Activated CD4-positive, CD25-positive, alpha-beta regulatory T cell treated with anti-CD3 and anti-CD28 coated beads, Interleukin-2, amount 50 U/mL, for 24 hours (primary cell): ENCODE measurements around the gene TEX19.
"Not testable (repeated sequence)": the region's sequence is repeated elsewhere in the genome, so short reads cannot be mapped to it uniquely, and the experiment has no call there.

Experiments used
- ATAC-seq, 2 donors: fragments of 150-1000 bp; cut with Tn5 transposase; one replicate each; pipeline ENCODE4 v1.10.0; 2021; ENCODE audit warnings: mild to moderate bottlenecking in 1 of 2, moderate library complexity in 1 of 2

Gene TEX19

GRCh38 chr17:82356845-82357355 lies 2.1 kb upstream of the TEX19 start:
- no peak for ATAC-seq

- no peak for ATAC-seq
Observed at GRCh38 chr17:82357394-82357793, 1.7 kb upstream of the TEX19 start.

GRCh38 chr17:82359451-82360074 lies 516 bp downstream of the TEX19 start:
- not testable (repeated sequence) for ATAC-seq

- ATAC-seq, result no peak
Observed at GRCh38 chr17:82361885-82362633, 3.0 kb downstream of the TEX19 start.

GRCh38 chr17:82365606-82366295 lies 6.7 kb downstream of the TEX19 start:
- no peak for ATAC-seq

GRCh38 chr17:82366749-82367148 lies 7.7 kb downstream of the TEX19 start:
- ATAC-seq, result no peak

- no peak for ATAC-seq
Observed at GRCh38 chr17:82367724-82368524, 8.9 kb downstream of the TEX19 start.

GRCh38 chr17:82369211-82369610 lies 10.2 kb downstream of the TEX19 start:
- no peak for ATAC-seq

GRCh38 chr17:82370471-82371332 lies 11.7 kb downstream of the TEX19 start:
- ATAC-seq, result peak; percentile 28 to 38

GRCh38 chr17:82371333-82372248 lies 12.5 kb downstream of the TEX19 start, which contains the start of gene UTS2R:
UTS2R (plus strand) TSS chr17:82371765; CDS start chr17:82374325, 2,560 bp downstream.
- no peak for ATAC-seq

GRCh38 chr17:82372249-82373071 lies 13.4 kb downstream of the TEX19 start:
- ATAC-seq, result no peak

- not testable (repeated sequence) for ATAC-seq
Observed at GRCh38 chr17:82373072-82373452, 14.0 kb downstream of the TEX19 start.

- no peak for ATAC-seq
Observed at GRCh38 chr17:82373731-82374625, 14.9 kb downstream of the TEX19 start.

- ATAC-seq, result no peak
Observed at GRCh38 chr17:82374626-82375331, 15.7 kb downstream of the TEX19 start.

GRCh38 chr17:82375359-82376041 lies 16.5 kb downstream of the TEX19 start:
- ATAC-seq, result no peak

GRCh38 chr17:82376042-82376730 lies 17.1 kb downstream of the TEX19 start:
- no peak for ATAC-seq

- ATAC-seq, result not testable (repeated sequence)
Observed at GRCh38 chr17:82377294-82377693, 18.2 kb downstream of the TEX19 start.
